Effector memory CD4-positive, alpha-beta T cell (primary cell): ENCODE data around the gene IGF1.
"Not testable (repeated sequence)": the region's sequence is repeated elsewhere in the genome, so short reads cannot be mapped to it uniquely, and the experiment has no call there.

Experiments
- DNase-seq, 3 donors: peaks; one replicate each; pipeline ENCODE4 v3.0.0-alpha.2; 2020
- H3K27ac ChIP-seq: 2 replicates; pipeline ENCODE4 v1.7.0; 2013; ENCODE audit warnings: mild to moderate bottlenecking, low read length, moderate library complexity; ENCODE audit not compliant: insufficient read depth, poor library complexity, severe bottlenecking
- H3K27me3 ChIP-seq: replicated peaks from 2 replicates; pipeline ENCODE4 v1.7.0; 2013; ENCODE audit warnings: mild to moderate bottlenecking, low read length; ENCODE audit not compliant: insufficient read depth, control insufficient read depth, poor library complexity, severe bottlenecking
- H3K36me3 ChIP-seq: 2 replicates; pipeline ENCODE4 v1.7.0; 2013; ENCODE audit warnings: mild to moderate bottlenecking, low read length, moderate library complexity; ENCODE audit not compliant: control insufficient read depth, insufficient read depth
- H3K4me1 ChIP-seq: 2 replicates; pipeline ENCODE4 v1.7.0; 2013; ENCODE audit warnings: low read length, mild to moderate bottlenecking; ENCODE audit not compliant: control insufficient read depth, insufficient read depth, poor library complexity, severe bottlenecking
- H3K4me3 ChIP-seq: 2 replicates; pipeline ENCODE4 v1.7.0; 2013; ENCODE audit warnings: low read length, low read depth, mild to moderate bottlenecking; ENCODE audit not compliant: insufficient read depth, poor library complexity, severe bottlenecking
- H3K9me3 ChIP-seq: 2 replicates; pipeline ENCODE4 v1.7.0; 2013; ENCODE audit warnings: mild to moderate bottlenecking, low read length, moderate library complexity; ENCODE audit not compliant: control insufficient read depth

The IGF1 gene

DNA sequence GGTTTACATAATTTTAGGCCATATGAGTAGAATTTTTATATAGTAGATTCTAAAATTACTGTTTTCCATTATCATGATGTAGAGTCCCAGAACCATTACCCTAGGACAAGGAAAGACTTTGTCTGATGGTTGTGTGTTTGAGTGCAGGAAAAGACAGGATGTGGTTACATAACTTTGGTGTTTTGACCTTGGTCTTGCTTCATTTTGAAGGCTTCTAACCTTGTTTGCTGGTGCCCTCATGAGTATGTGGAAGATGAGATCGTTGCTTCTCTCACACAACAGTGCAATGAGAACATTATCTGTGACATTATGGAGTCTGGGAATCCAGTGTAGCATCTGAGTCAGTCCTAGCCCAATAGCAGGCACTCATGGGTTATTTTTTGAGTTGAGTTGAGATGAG is 106.2 kb downstream of the IGF1 start:
- Histone ChIP-seq H3K4me3 (no peak overlapping the region), H3K9me3 (no peaks in the 10 kb centered on the region), H3K4me1 (no peaks in the 10 kb centered on the region), H3K27ac (no peak overlapping the region), H3K36me3 (no peaks in the 10 kb centered on the region), H3K27me3 (no peaks in the 10 kb centered on the region)
- DNase-seq: no peak

DNA sequence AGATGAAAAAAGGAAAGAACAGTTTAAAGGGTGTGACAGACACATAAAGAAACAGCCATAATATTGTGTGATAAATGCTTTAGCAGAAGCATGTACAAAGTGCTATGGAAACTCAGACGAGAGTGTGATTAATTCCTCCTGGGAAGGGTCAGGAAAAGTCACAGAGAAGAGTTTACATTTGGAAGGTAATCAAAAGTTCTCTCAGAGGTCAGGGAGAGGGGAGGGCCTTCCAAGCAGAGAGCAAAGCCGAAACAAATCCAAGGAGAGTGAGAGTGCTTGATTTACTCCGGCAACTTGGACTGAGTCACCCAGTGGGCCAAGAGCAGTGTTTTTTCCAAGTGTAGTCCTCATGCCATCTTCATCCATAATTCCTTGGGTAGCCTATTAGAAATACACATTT is 108.3 kb downstream of the IGF1 start:
- DNase-seq: no peak

DNA sequence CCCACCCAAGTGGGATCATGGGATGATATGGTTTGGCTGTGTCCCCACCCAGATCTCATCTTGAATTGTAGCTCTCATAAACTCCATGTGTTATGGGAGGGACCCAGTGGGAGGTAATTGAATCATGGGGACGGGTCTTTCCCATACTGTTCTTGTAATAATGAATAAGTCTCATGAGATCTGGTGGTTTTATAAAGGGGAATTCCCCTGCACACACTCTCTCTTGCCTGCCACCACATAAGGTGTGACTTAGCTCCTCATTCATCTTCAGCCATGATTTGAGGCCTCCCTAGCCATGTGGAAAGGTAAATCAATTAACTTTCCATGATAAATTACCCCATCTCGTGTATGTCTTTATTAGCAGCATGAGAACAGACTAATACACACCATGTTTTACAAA is 109.2 kb downstream of the IGF1 start:
- no peaks in the 10 kb centered on the region for H3K4me1 ChIP-seq
- no peaks in the 10 kb centered on the region for H3K36me3 ChIP-seq
- no peak for DNase-seq
- H3K9me3 ChIP-seq: no peaks in the 10 kb centered on the region
- H3K27ac ChIP-seq: no peak overlapping the region
- no peaks in the 10 kb centered on the region for H3K27me3 ChIP-seq
- H3K4me3 ChIP-seq: no peak overlapping the region

More for the DNA sequence above, 108.3 kb downstream of the IGF1 start:
- Histone ChIP-seq H3K27ac (no peak overlapping the region), H3K4me3 (no peak overlapping the region), H3K27me3 (no peaks in the 10 kb centered on the region), H3K9me3 (no peaks in the 10 kb centered on the region), H3K4me1 (no peaks in the 10 kb centered on the region), H3K36me3 (no peaks in the 10 kb centered on the region)

DNA sequence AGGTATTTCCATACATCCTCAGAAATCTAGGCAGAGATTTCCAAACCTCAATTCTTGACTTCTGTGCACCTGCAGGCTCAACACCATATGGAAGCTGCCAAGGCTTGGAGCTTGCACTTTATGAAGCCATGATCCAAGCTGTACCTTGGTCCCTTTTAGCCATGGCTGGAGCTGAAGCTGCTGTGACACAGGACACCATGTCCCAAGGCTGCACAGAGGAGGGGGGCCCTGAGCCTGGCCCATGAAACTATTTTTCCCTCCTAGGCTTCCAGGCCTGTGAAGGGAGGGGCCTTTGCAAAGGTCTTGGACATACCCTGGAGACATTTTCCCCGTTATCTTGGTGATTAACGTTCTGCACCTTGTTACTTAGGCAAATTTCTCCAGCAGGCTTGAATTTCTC is 110.5 kb downstream of the IGF1 start:
- Histone ChIP-seq H3K4me3 (no peak overlapping the region), H3K36me3 (no peaks in the 10 kb centered on the region)
- DNase-seq: no peak

DNA sequence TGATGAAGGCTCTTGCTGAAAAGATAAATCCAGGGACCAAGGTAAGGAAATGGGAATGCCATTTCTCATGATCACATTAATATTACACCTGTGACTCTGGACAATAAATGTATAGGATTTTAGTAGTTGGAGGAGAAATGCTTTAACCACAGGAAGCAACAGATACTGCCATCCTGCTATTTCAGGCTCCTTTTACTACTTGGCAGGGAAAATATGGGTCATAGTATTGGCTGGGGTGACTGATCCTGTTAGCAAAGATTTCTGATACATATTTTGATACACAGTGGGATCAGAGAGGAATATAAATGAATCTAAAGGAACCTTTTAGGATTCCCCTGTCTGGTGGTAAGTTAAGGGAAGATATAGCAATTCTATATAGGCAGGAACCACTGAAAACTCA is 115.0 kb downstream of the IGF1 start:
- DNase-seq: no peak
- Histone ChIP-seq H3K9me3 (no peaks in the 10 kb centered on the region), H3K4me3 (no peak overlapping the region), H3K36me3 (no peaks in the 10 kb centered on the region), H3K27me3 (no peaks in the 10 kb centered on the region), H3K27ac (no peak overlapping the region), H3K4me1 (no peaks in the 10 kb centered on the region)

More for the DNA sequence above, 110.5 kb downstream of the IGF1 start:
- Histone ChIP-seq H3K27ac (no peak overlapping the region), H3K27me3 (no peaks in the 10 kb centered on the region), H3K9me3 (no peaks in the 10 kb centered on the region), H3K4me1 (no peaks in the 10 kb centered on the region)

DNA sequence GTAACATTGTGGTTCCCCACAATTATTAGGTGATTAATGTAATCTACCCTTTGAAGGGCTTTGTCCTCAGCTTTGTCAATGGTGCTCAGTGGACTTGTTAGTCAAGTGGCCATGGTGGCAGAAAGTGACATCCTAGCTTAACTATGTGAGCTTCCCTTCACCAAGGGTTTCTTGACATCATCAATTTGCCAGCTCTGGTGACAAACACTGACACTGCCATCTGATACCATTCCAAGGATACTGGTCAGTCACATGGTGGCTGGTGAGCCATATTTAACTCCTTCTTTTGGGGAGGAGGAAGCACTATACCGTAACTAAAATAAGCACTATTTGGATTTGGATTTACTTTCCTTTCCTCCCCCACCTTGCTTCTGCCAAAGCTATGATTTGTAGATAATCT is 115.7 kb downstream of the IGF1 start:
- H3K27me3 ChIP-seq: no peaks in the 10 kb centered on the region
- DNase-seq: no peak
- no peaks in the 10 kb centered on the region for H3K4me1 ChIP-seq

DNA sequence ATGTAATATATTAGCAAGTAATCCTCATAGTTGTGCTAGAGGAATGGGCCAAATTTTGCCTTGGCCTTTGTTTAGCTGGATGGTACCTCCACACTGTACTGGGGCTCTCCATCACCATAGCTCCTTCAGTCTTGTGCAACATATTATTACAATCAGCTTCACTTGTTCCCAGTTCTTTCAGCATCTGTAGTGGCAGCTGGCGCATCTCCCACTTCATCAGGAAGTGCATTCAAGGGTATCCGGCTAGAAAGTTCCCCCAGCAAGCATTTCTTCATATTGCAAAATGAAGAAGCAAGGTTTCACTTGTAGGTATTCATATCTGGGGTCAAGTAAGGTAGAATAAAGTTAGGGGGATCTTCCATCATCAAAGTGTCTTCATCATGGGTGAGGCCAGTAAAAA is 123.7 kb downstream of the IGF1 start:
- no peaks in the 10 kb centered on the region for H3K9me3 ChIP-seq
- H3K27ac ChIP-seq: no peak overlapping the region
- H3K4me3 ChIP-seq: no peak overlapping the region
- H3K27me3 ChIP-seq: no peaks in the 10 kb centered on the region
- no peaks in the 10 kb centered on the region for H3K36me3 ChIP-seq
- DNase-seq: no peak
- no peaks in the 10 kb centered on the region for H3K4me1 ChIP-seq

More for the DNA sequence above, 115.7 kb downstream of the IGF1 start:
- no peaks in the 10 kb centered on the region for H3K36me3 ChIP-seq
- H3K27ac ChIP-seq: no peak overlapping the region
- no peak overlapping the region for H3K4me3 ChIP-seq
- H3K9me3 ChIP-seq: no peaks in the 10 kb centered on the region

DNA sequence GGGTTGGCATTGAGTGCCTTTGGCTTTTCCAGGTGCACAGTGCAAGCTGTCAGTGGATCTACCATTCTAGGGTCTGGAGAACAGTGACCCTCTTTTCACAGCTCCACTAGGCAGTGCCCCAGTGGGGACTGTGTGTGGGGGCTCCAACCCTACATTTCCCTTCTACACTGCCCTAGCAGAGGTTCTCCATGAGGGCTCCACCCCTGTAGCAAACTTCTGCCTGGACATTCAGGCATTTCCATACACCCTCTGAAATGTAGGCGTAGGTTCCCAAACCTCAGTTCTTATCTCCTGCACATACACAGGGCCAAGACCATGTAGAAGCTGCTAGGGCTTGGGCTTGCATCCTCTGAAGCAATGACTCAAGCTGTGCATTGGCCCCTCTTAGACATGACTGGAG is 126.1 kb downstream of the IGF1 start:
- H3K36me3 ChIP-seq, H3K27ac ChIP-seq, H3K4me3 ChIP-seq, DNase-seq, H3K4me1 ChIP-seq, H3K9me3 ChIP-seq, H3K27me3 ChIP-seq: not testable (repeated sequence)

DNA sequence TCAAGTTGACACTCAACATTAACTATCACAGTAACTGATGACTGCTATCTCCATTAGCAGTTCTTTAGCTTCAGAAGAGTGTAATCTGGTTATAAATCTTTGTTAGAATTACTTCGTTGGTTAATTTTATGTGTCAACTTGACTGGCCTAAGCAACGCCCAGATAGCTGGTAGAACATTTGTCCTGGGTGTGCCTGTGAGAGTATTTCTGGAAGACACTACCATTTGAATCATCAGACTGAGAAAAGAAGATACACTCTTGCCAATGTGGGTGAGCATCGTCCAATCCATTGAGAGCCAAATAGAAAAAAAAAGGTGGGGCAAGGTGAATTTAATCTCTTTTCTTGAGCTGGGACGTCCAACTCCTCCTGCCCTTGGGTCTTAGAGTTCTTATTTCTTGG is 129.0 kb downstream of the IGF1 start:
- no peaks in the 10 kb centered on the region for H3K27me3 ChIP-seq
- H3K27ac ChIP-seq: no peak overlapping the region
- H3K4me1 ChIP-seq: no peaks in the 10 kb centered on the region
- H3K4me3 ChIP-seq: no peak overlapping the region
- H3K9me3 ChIP-seq: no peaks in the 10 kb centered on the region
- H3K36me3 ChIP-seq: no peaks in the 10 kb centered on the region
- no peak for DNase-seq

DNA sequence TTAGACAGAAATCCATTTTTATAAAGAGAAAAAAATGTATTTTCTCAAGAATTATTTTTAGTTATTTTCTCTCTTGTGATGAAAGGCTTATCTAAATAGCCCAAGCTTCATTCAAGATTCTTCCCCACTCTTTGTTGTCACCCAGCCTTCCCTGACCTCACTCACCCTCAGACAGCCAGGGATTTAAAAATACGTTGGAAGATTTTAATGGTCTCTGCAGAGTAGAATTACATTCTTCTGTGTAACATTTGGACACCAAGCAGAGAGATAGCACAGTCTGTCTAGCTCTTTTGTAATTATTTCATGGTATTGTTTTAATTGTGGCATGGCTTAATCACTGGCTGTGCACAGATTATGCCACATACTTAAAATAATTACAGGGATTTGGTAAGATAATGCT is 130.3 kb downstream of the IGF1 start:
- Histone ChIP-seq H3K36me3 (no peaks in the 10 kb centered on the region), H3K4me3 (no peak overlapping the region), H3K9me3 (no peaks in the 10 kb centered on the region), H3K27me3 (no peaks in the 10 kb centered on the region), H3K4me1 (no peaks in the 10 kb centered on the region), H3K27ac (no peak overlapping the region)
- no peak for DNase-seq

DNA sequence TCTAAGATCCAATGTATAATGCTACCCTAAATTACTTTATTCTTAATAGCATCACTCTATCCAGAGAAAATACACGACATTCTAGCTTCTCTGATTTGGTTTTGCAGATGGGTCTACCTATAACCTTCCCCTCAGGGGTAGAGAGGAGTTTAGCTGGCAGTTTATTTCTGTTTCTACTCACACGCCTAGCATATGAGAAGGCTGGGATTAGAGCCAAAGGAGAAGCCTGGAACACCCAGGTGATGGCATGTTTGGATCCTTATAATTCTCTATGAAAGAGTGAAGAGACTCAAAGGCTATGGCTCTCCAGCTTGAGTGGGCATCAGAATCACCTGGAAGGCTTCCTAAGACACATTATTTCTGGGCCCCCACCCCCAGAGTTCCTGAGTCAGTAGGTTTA is 131.3 kb downstream of the IGF1 start:
- no peak for DNase-seq

More for the DNA sequence above, 131.3 kb downstream of the IGF1 start:
- Histone ChIP-seq H3K9me3 (no peaks in the 10 kb centered on the region), H3K4me1 (no peaks in the 10 kb centered on the region), H3K4me3 (no peak overlapping the region), H3K27me3 (no peaks in the 10 kb centered on the region), H3K27ac (no peak overlapping the region), H3K36me3 (no peaks in the 10 kb centered on the region)
